Glutamatergic neuron (in vitro differentiated cells): ENCODE data around the gene CAND1. TPM values are rescaled to one million over a fixed set of nuclear protein-coding genes. Genes with fewer than 3 reads are reported as not detected.

Experiments used
- DNase-seq: peaks from one replicate; pipeline ENCODE4 v3.0.0; 2022
- H3K27ac Mint-ChIP-seq: one replicate; pipeline ENCODE4 v1.8.0; 2020; ENCODE audit warnings: mild to moderate bottlenecking, mixed read lengths, inconsistent platforms; ENCODE audit not compliant: unreplicated experiment
- H3K27me3 Mint-ChIP-seq: one replicate; pipeline ENCODE4 v1.8.0; 2020; ENCODE audit warnings: mild to moderate bottlenecking, moderate library complexity, mixed read lengths, inconsistent platforms; ENCODE audit not compliant: unreplicated experiment
- H3K36me3 Mint-ChIP-seq: one replicate; pipeline ENCODE4 v1.8.0; 2020; ENCODE audit warnings: mild to moderate bottlenecking, mixed read lengths, inconsistent platforms; ENCODE audit not compliant: unreplicated experiment
- H3K4me1 Mint-ChIP-seq: one replicate; pipeline ENCODE4 v1.8.0; 2020; ENCODE audit warnings: mild to moderate bottlenecking, low read depth, mixed read lengths, inconsistent platforms; ENCODE audit not compliant: unreplicated experiment
- H3K4me3 Mint-ChIP-seq: one replicate; pipeline ENCODE4 v1.8.0; 2020; ENCODE audit warnings: mild to moderate bottlenecking, mixed read lengths, inconsistent platforms; ENCODE audit not compliant: unreplicated experiment
- H3K9me3 Mint-ChIP-seq: one replicate; pipeline ENCODE4 v1.8.0; 2020; ENCODE audit warnings: mild to moderate bottlenecking, moderate library complexity, mixed read lengths, inconsistent platforms; ENCODE audit not compliant: unreplicated experiment
- CTCF ChIP-seq: fragments of 200-600 bp; sonication (generic); IDR thresholded peaks from one replicate; pipeline ENCODE4 v1.5.0; 2021; ENCODE audit not compliant: partially characterized antibody, unreplicated experiment
- total RNA-seq: library from RNA; stranded (reverse); fragmentation: NEBNext Ultra II Directional; extraction: Animal tissue kit (Norgen Biotek cat#: 25700); gene quantifications from one replicate; pipeline ENCODE4 v1.2.1, GENCODE V29; 2021; ENCODE audit not compliant: unreplicated experiment

The CAND1 gene
- total RNA-seq, 1 donor from 2014 or later: 195 TPM

DNA sequence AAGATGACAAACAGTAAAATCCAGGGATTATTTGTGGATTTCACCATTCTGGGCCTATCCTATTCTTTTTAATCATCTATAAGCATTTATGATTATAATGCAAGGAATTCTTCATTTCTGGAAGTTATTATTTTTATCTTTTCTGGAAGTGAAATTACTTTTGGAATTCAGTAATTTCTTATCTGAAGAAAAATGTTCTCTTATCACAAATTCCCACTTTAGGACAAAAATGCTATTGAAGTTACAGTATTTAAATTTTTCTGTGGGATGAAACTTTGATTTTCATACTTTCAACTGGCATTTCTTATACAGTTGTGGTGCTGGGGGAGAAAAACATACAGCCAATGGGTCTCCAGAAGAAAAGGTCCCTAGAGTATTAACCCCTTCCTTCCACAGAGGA, 96.0 kb downstream of the CAND1 start:
- Mint-ChIP-seq H3K9me3 (no peaks in the 10 kb centered on the region), H3K27ac (no peak overlapping the region), H3K4me3 (no peak overlapping the region), H3K4me1 (peaks cover 4% of the 10 kb centered on the region), H3K36me3 (no peaks in the 10 kb centered on the region), H3K27me3 (no peaks in the 10 kb centered on the region)
- no peak for DNase-seq
- no peak for TF ChIP-seq CTCF

- Mint-ChIP-seq H3K27me3 (no peaks in the 10 kb centered on the region), H3K27ac (no peak overlapping the region), H3K4me3 (no peak overlapping the region), H3K9me3 (no peaks in the 10 kb centered on the region), H3K36me3 (no peaks in the 10 kb centered on the region), H3K4me1 (peaks cover 4% of the 10 kb centered on the region)
- TF ChIP-seq CTCF: no peak
- no peak for DNase-seq
These were observed 98.7 kb downstream of the CAND1 start for GRCh38 chr12:67367843-67368242.
